ENCODE data around the gene CCT5. TPM values are rescaled to one million over a fixed set of nuclear protein-coding genes. Genes with fewer than 3 reads are reported as not detected.

The CCT5 gene
- total RNA-seq, 1 experiment from 2014 or later, result 675 TPM

DNA sequence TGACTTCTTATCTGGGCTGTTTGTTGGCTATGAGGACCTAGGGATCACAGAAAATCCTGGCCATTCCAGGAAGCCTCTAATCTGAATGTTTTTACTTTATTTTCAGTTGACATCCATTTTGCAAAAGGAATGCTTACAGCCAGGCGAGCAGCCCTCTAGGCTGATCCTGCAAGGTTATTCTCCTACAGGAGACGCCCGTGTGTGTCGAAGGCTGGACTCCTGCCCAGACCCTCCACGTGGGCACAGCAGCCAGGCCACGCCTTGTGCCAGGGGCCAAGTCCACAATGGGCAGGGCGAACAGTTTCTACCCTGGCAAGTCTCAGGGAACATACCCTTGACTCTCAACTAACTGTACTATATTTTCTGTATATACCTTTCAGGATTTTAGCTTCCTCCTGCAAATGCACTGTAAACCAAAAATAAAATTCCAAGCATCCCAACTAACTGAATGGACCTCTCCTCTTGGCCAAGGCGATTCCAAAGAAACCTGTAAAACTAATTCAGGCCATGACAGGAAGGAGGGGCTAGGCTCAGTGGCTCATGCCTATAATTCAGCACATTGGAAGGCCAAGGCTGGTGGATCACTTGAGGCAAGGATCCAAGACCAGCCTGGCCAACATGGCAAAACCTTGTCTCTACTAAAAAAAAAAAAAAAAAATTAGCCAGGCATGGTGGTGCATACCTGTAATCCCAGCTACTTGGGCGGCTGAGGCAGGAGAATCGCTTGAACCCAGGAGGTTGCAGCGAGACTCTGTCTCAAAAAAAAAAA is 51.9 kb downstream of the CCT5 start:
- TF ChIP-seq EZH2 (IDR thresholded peaks at IDR 0.05; ENCODE audit: borderline replicate concordance, low read depth, low read length, poor library complexity, severe bottlenecking), result no peak
- no peak for TF ChIP-seq CTCF (conservative IDR thresholded peaks at IDR 0.05; ENCODE audit: low read depth, low read length)
- Histone ChIP-seq H3K4me1 (ENCODE audit: insufficient read depth, low read length, poor library complexity, severe bottlenecking) (no peaks in the 10 kb centered on the region), H3K27me3 (replicated peaks; ENCODE audit: insufficient read depth, low read depth, low read length, poor library complexity) (no peaks in the 10 kb centered on the region), H3K36me3 (ENCODE audit: insufficient read depth, low read length, poor library complexity, severe bottlenecking) (no peaks in the 10 kb centered on the region), H3K4me3 (ENCODE audit: low read depth, low read length, poor library complexity, severe bottlenecking) (no peak overlapping the region), H3K27ac (ENCODE audit: low read depth, low read length, poor library complexity, severe bottlenecking) (no peak overlapping the region), H3K9me3 (ENCODE audit: low read depth, low read length, poor library complexity, severe bottlenecking) (no peaks in the 10 kb centered on the region)
- intact Hi-C loops (cut with micrococcal nuclease; ENCODE audit: unreplicated experiment), result no loop called here
- CTCF ChIA-PET, result no interaction called here
- BruUV-seq (replicated peaks), result no TSS peak
- POLR2A ChIA-PET (ENCODE audit: low non-redundant PET), result no interaction called here
- DNase-seq (ENCODE audit: low spot score), result no peak

DNA sequence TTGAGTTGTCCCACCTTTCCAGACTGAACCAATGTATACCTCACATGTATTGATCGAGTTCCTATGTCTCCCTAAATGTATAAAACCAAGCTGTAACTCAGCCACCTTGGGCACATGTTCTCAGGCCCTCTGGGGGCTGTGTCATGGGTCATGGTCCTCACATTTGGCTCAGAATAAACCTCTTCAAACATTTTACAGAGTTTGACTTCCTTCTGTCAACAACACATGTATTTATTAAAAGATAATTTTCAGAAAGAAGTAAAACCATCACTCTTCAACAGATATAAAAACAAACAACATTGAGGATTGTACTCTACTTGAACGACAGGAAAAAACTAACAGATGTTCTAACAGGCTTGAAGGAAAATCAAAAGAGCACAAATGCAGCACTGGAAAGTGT is 53.1 kb downstream of the CCT5 start:
- ChIA-PET CTCF (interaction anchor here (0.7 kb wide), 1 partner anchor 194 kb away, joined by 3 read pairs; no protein-coding TSS in a partner anchor), POLR2A (ENCODE audit: low non-redundant PET) (no interaction called here)
- Histone ChIP-seq H3K4me1 (ENCODE audit: insufficient read depth, low read length, poor library complexity, severe bottlenecking) (no peaks in the 10 kb centered on the region), H3K27ac (ENCODE audit: low read depth, low read length, poor library complexity, severe bottlenecking) (no peak overlapping the region), H3K36me3 (ENCODE audit: insufficient read depth, low read length, poor library complexity, severe bottlenecking) (no peaks in the 10 kb centered on the region), H3K27me3 (replicated peaks; ENCODE audit: insufficient read depth, low read depth, low read length, poor library complexity) (no peaks in the 10 kb centered on the region), H3K4me3 (ENCODE audit: low read depth, low read length, poor library complexity, severe bottlenecking) (no peak overlapping the region), H3K9me3 (ENCODE audit: low read depth, low read length, poor library complexity, severe bottlenecking) (no peaks in the 10 kb centered on the region)
- intact Hi-C loops (cut with micrococcal nuclease; ENCODE audit: unreplicated experiment), result no loop called here
- TF ChIP-seq EZH2 (IDR thresholded peaks at IDR 0.05; ENCODE audit: borderline replicate concordance, low read depth, low read length, poor library complexity, severe bottlenecking) (no peak), CTCF (conservative IDR thresholded peaks at IDR 0.05; ENCODE audit: low read depth, low read length) (no peak)
- DNase-seq (ENCODE audit: low spot score), result no peak
- no TSS peak for BruUV-seq (replicated peaks)

DNA sequence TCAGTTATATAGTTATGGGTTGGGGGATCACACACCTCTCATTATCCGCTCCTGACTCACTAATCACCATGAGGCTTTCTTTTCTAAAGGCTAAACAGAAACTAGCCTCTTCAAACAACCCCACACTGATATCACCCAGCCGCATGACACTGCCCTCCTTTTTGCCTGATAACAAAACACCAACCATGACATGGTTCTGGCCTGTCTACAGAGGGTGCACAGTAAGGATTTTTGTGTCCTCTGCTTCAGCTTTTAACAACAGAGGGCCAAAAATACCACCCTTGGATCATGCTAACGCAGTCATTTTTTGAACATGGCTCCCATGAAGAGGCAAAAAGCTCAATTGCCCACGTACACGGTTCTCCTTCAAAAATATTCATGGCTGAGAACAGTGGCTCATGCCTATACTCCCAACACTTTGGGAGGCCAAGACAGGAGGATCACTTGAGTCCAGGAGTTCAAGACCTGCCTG is 53.7 kb downstream of the CCT5 start:
- no peaks in the 10 kb centered on the region for H3K9me3 ChIP-seq (ENCODE audit: low read depth, low read length, poor library complexity, severe bottlenecking)
- no peak for DNase-seq (ENCODE audit: low spot score)
- TF ChIP-seq CTCF (conservative IDR thresholded peaks at IDR 0.05; ENCODE audit: low read depth, low read length), result no peak
- TF ChIP-seq EZH2 (IDR thresholded peaks at IDR 0.05; ENCODE audit: borderline replicate concordance, low read depth, low read length, poor library complexity, severe bottlenecking), result no peak
- intact Hi-C loops (cut with micrococcal nuclease; ENCODE audit: unreplicated experiment), result no loop called here
- CTCF ChIA-PET, result interaction anchor here (0.7 kb wide), 1 partner anchor 193 kb away, joined by 3 read pairs; no protein-coding TSS in a partner anchor
- H3K4me1 ChIP-seq (ENCODE audit: insufficient read depth, low read length, poor library complexity, severe bottlenecking), result no peaks in the 10 kb centered on the region
- H3K27ac ChIP-seq (ENCODE audit: low read depth, low read length, poor library complexity, severe bottlenecking), result no peak overlapping the region
- no peaks in the 10 kb centered on the region for H3K27me3 ChIP-seq (replicated peaks; ENCODE audit: insufficient read depth, low read depth, low read length, poor library complexity)
- no TSS peak for BruUV-seq (replicated peaks)
- no peak overlapping the region for H3K4me3 ChIP-seq (ENCODE audit: low read depth, low read length, poor library complexity, severe bottlenecking)
- H3K36me3 ChIP-seq (ENCODE audit: insufficient read depth, low read length, poor library complexity, severe bottlenecking), result no peaks in the 10 kb centered on the region
- POLR2A ChIA-PET (ENCODE audit: low non-redundant PET), result no interaction called here
